Posterior cingulate gyrus (tissue), 11 donors: ENCODE measurements around the gene KCNIP3.
"Not testable (repeated sequence)": the region's sequence is repeated elsewhere in the genome, so short reads cannot be mapped to it uniquely, and the experiment has no call there.

ENCODE experiments used
- DNase-seq, 10 donors: peaks; one replicate each; pipeline versions ENCODE4 v3.0.0 to v3.0.0-alpha.2; 2020 to 2021; ENCODE audit warnings: mixed read lengths in 3 of 10
- intact Hi-C: fragments of 100-400 bp; cut with DNase I; formaldehyde crosslinking; loops from one replicate; pipeline ENCODE4 v1.15.1; 2023

The KCNIP3 gene

DNA sequence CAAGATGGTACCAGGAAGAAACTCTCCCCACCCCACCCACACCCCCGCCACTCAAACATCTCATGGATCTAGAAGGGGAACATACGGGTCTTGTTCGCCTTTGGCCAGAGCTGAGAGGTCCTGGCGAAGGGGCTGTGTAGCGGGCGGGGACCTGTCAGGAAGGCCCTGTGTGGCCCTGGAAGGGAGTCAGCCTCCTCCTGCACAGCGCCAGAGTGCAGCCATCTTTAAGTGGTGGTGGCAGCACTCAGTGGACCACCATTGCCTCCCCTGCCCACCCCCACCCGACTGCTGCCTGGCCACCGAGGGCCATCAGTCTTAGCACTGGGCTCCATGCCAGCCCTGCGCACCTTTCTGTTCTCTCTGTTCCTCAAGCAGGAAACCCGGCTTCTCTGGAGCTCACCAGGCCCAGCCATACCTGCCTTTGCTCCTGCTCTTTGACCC lies 93.8 kb downstream of the KCNIP3 start:
- intact Hi-C loops = no loop called here
- peak in 3 of 10 donors; percentile 6 to 62 (median 40) for DNase-seq

- peak in 3 of 10 donors; percentile 6 to 58 (median 27) for DNase-seq
- intact Hi-C loops = no loop called here
These were observed 94.6 kb downstream of the KCNIP3 start for GRCh38 chr2:95391641-95392310.

DNA sequence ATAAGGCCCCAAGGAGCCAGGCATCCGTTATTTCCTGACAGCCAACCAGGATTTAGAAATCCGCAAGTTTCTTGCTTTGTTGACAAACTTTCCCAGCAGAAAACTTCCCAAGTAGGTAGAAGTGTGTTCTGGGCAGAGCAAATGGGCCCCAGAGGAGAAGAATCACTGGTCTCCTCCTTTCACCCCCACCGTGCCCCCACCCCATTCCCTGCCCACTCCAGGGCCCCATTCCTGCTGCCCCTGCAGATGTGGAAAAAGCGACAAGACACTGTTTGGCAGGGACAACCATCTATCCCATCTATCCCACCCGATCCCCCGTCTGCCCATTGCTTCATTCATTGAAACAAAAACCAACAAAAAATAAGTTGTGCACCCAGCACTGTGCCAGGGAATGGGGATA lies 95.2 kb downstream of the KCNIP3 start:
- peak in 1 of 10 donors; percentile 49 for DNase-seq
- intact Hi-C loops = no loop called here

- DNase-seq = peak in 1 of 10 donors; percentile 11
- intact Hi-C loops = no loop called here
These were observed 95.7 kb downstream of the KCNIP3 start for GRCh38 chr2:95392730-95393455.

- intact Hi-C loops = no loop called here
- peak in 1 of 10 donors; percentile 30 for DNase-seq
These were observed 96.8 kb downstream of the KCNIP3 start for GRCh38 chr2:95393901-95394300.

GRCh38 chr2:95399061-95399460 lies 101.9 kb downstream of the KCNIP3 start:
- intact Hi-C loops = no loop called here
- DNase-seq = no peak

GRCh38 chr2:95401480-95401879 lies 104.3 kb downstream of the KCNIP3 start:
- intact Hi-C loops = loop anchor here (5.0 kb wide), 1 partner anchor 54 kb away; no protein-coding TSS in a partner anchor
- peak in 2 of 10 donors; percentile 37 to 59 for DNase-seq

DNA sequence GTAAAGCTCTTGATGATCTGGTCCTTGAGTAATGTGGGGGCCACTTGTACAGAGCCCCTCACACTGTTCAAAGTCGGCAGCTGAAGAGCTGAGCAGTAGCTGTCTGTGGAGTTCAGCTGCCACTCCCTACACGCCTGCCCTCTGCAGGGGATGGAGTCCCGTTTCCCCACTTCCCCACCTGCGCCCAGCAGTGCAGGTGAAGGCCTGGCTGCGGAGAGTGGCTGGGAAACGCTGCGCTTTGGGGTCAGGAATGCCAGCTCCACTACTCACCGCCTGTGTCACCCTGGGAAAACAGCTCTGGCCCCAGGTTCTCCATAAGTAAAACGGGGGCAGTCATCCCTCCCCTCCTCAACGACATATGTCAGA lies 104.8 kb downstream of the KCNIP3 start:
- intact Hi-C loops = loop anchor here (5.0 kb wide), 1 partner anchor 55 kb away; no protein-coding TSS in a partner anchor
- peak in 3 of 10 donors; percentile 66 to 85 (median 79) for DNase-seq

DNA sequence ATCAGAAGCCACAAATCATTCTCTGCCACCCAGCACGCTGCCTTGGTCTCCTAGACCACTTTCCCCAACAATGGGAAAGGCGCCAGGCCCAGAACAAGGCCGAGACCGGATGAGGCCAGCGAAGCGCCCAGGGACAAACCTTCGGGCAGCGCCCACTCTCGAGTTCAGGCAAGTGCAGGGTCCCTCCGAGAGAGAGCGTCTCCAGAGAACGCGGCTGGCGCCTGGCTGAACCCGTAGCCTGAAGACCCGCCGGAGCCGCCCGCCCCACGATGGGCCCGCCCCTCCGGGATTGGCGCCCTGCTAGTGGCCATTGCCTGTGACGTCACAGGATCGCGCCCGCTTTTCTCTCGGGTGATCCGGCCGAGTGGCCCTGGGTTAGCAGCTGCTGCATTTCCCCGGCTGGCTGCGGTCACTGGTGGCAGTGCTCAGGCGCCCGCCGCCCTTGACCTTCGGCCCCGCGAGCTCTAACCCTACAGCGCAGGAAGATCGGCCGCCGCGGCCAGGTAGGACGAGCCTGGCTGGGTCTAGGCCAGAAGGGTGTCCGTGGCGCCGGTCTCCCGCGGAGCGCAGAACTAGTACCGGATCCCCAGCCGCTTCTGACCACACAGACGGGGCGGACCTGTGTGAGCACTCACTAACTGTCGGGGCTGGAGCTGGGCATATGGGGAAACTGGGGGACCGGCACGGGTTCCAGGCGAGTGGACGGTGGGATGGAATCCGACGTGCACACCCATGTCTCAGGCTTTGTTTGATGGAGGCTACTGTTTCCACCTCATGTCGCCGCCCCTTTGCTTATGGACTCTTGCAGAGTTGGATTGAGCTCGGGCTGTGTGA lies 105.4 kb downstream of the KCNIP3 start, which contains the start of gene FAHD2A:
TSS of gene FAHD2A (plus strand) at position 339 of the 834 bp plus-strand sequence. CDS start 2,851 bp downstream, outside the sequence.
- intact Hi-C loops = loop anchor here (5.0 kb wide), 1 partner anchor 55 kb away; no protein-coding TSS in a partner anchor

DNA sequence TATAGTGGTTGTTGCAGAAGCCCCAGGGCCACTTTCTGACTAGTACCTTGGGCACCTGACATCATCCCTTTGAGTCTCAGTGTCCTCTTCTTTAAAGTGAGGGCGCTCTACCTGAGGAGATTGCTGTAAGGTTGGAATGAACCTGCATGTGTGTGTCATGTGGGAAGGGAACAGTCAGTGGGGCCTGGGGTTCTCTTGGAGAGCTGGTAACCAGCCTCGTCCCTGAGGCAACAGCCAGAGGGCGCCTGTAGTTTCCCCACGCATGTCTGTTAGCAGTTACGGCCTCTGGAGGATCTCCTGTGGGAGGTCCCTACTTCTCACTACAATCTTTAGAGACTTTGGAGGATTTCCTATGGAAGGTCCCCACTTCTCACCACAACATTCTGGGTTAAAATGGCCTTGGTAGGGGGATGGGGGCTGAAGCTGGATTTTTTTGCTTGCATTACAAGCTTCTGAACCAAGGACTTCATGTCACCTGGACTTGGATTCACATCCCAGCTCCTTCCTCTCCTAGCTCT lies 106.1 kb downstream of the KCNIP3 start:
- intact Hi-C loops = loop anchor here (5.0 kb wide), 1 partner anchor 56 kb away; no protein-coding TSS in a partner anchor
- DNase-seq = peak in 8 of 10 donors; percentile 27 to 92 (median 58)

More for the DNA sequence above, 105.4 kb downstream of the KCNIP3 start, which contains the start of gene FAHD2A:
- peak; percentile 94 to 100 (median 98) for DNase-seq

DNA sequence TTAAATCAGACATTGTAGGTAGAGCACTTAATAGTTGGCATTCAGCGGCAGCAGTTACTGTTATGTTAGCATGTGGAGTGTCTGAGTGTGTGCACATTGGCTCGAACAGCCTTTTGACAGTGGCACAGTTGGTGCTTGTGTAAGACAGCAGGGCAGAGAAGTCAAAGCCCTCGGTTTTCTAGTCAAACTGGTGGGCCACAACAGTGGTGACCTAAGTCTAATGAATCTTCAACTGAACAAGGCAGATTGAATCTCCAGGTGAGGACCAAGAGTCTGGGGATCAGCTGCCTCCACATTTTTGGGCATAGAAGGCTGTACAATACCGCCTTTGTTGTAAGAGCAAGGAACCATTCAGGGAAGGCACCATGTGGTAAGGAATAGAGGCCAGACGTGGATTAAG lies 106.7 kb downstream of the KCNIP3 start:
- DNase-seq = not testable (repeated sequence)
- intact Hi-C loops = loop anchor here (5.0 kb wide), 1 partner anchor 57 kb away; no protein-coding TSS in a partner anchor

DNA sequence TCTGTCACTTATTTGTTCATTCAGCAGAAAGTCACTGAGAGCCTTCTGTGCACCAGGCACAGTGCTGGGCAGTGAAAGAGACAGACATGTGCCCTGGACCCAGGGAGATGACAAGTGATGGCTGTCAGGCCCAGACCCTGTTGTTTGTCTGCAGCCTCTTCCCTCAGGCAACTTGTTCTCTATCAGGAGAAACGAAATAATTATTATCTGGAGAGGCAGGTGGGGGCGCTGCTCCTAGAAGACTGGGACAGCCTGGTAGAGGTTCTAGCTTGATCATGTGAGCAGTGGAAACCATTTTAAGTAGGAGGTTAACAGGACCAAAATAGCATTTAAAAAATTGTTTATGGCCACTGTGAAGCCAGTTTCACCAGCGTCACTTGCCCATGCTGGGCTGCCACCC lies 107.5 kb downstream of the KCNIP3 start:
- not testable (repeated sequence) for DNase-seq
- intact Hi-C loops = loop anchor here (5.0 kb wide), 1 partner anchor 57 kb away; no protein-coding TSS in a partner anchor

GRCh38 chr2:95411239-95411638 lies 114.1 kb downstream of the KCNIP3 start:
- DNase-seq = peak in 1 of 10 donors; percentile 76
- intact Hi-C loops = not testable (repeated sequence)

DNA sequence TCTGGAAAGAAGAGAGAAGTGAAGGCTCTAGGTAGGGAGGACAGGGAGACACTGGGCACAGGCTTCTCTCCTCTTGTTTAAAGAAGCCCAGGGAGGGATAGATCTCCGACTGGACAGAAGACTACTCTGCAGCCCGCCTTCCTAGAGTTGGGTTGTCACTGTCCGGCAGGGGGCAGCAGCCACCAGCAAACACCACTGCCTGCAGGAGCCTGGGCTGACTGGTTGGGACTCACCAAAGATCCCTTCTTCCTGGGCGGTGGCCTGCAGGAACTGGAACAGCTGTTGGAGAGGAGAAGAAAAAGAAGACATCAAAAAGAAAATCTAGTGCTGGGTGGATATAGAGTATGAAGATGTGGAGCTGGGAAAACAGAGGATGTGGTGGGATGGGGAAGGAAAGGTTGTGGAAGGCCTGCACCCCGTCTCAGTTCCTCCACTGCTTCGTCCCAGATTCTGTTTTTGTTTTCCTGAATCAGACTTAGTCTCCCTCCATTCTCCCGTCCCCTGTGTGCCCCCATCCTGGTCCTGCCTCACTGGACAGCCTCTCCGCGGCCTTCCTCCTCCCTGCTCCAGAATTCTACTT lies 117.0 kb downstream of the KCNIP3 start:
- intact Hi-C loops = not testable (repeated sequence)
- DNase-seq = peak; percentile 83 to 98 (median 92)

DNA sequence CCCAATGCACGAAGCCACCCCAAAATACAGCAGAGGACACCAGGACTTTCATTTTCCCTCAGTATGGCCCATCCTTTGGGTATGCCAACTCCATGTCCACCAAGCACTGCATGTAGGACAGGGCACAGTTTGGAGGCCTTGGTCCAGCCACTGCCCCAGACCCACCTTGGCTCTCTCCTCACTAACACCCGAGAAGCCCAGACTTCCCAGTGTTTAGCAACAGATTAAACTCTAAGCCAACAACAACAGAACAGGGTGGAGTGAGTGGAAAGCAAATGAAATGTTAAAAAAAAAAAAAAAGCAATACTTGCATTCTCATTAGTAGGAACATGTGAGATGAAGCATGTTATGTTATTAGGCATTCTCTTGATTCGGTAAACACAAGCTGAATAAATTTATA lies 118.0 kb downstream of the KCNIP3 start:
- DNase-seq, intact Hi-C loops: not testable (repeated sequence)

DNA sequence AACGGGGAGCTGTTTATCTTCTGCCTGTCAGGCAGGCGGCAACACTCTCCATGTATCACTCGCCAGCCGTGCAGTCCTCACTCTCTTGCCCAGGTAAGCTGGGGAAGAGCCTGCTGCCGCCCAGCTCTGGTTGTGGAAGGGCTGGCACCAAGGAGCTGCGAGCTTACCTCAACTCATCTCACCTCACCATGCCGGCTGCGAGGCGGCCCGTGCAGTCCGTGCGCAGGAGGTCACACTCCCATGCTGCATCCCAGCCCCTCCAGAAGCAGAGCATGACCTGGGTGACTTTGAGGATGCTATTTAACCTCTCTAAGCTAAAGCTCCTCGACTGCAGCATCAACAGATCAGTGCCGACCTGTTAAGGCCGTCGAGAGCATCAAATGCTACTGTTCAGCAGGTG lies 118.4 kb downstream of the KCNIP3 start:
- intact Hi-C loops = not testable (repeated sequence)
- DNase-seq = peak in 1 of 10 donors; percentile 50

- intact Hi-C loops = not testable (repeated sequence)
These were observed 130.2 kb downstream of the KCNIP3 start for GRCh38 chr2:95427196-95427867.

GRCh38 chr2:95429748-95430467 lies 132.8 kb downstream of the KCNIP3 start:
- DNase-seq, intact Hi-C loops: not testable (repeated sequence)

More at GRCh38 chr2:95427196-95427867, 130.2 kb downstream of the KCNIP3 start:
- peak in 1 of 10 donors; percentile 72 for DNase-seq
